ENCODE data around the gene ZFPL1.

ZFPL1 gene

GRCh38 chr11:65083834-65084597 is at the start of gene ZFPL1, which contains the start of gene CDCA5:
Gene ZFPL1, plus strand, starts transcription at chr11:65084222. Its CDS starts 477 bp downstream, at chr11:65084699.
Gene CDCA5, minus strand, starts transcription at chr11:65084040. Its CDS starts 62 bp downstream, at chr11:65083978.
- peak; percentile 60 to 97 (median 91) for DNase-seq

- no peak for DNase-seq
Measured at GRCh38 chr11:65034423-65034822, 49.6 kb upstream of the ZFPL1 start.

- no peak for DNase-seq
Measured at GRCh38 chr11:65035579-65035978, 48.4 kb upstream of the ZFPL1 start.

DNA sequence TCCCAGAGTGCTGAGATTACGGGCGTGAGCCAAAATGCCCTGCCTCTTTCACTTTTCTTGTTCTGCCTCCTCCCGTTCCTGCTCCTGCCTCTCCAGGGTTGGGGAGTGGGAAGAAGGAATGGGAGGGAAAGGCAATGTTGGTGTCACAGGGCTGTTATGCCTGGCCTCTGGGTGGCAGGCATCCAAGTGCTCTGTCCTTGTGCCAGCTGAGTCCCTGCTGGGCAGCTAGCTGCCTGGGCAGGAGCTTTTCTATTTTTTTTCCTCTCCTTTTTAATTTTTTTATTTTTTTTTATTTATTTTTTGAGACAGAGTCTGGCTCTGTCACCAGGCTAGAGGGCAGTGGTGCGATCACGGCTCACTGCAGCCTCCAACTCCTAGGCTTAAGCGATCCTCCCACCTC is 47.1 kb upstream of the ZFPL1 start:
- DNase-seq, result peak in 48 of 56 donors; percentile 4 to 81 (median 48)

GRCh38 chr11:65040520-65040846 is 43.5 kb upstream of the ZFPL1 start:
- no peak for DNase-seq

DNA sequence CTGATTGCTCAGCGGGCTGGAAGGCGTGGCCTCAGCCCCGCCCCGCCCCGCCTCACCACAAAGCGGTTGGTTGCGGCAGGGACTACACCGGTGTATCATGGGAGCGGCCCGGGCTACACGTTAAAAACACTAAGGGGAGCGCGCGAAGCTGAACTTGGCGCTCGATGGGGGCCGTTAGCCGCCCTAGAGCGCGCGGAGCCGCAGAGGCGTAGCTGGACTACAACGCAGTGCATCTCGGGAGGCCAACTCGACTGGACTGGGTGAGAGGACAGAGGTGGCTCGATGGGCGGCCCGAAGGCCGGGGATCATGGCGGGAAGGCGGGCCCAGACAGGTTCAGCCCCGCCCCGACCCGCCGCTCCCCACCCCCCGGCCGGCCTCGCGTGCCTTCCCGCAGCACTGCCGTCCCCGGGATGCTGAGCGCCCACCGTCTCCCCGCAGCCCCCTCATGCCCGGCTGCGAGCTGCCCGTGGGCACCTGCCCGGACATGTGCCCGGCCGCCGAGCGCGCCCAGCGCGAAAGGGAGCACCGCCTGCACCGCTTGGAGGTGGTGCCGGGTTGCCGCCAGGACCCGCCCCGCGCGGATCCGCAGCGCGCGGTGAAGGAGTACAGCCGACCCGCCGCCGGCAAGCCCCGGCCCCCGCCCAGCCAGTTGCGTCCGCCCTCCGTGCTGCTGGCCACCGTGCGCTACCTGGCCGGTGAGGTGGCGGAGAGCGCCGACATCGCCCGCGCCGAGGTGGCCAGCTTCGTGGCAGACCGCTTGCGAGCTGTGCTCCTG is 43.0 kb upstream of the ZFPL1 start, which contains the start of gene SAC3D1:
SAC3D1 (plus strand) TSS at position 364 of the 776 bp plus-strand sequence; CDS start at position 447, 83 bp downstream.
- DNase-seq, result peak; percentile 30 to 97 (median 83)

- DNase-seq, result no peak
Measured at GRCh38 chr11:65042891-65043290, 41.1 kb upstream of the ZFPL1 start.

- DNase-seq, result peak in 12 of 56 donors; percentile 5 to 43 (median 8)
Measured at GRCh38 chr11:65043881-65044501, 40.0 kb upstream of the ZFPL1 start.

GRCh38 chr11:65045061-65045460 is 39.0 kb upstream of the ZFPL1 start:
- DNase-seq, result no peak

DNA sequence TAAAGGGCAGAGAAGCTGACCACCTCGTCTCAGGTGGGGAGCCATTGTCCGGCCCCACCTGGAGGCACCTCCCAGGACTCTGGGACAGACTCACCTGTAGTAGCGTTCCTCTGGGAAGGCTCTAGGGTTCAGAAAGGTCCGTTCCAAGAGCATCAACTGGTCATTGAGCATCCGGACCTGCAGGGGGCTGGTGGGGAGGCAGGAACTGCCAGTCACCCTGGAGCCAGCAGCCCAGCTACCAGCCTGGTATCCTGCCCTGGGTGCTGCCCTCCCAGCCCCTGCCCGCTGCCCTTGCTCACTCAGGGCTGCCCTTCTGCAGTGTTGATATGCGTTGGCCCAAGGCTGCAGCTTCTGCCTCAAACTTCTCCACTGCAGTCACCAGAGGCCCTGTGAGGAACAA is 38.3 kb upstream of the ZFPL1 start:
- DNase-seq, result no peak

- no peak for DNase-seq
Measured at GRCh38 chr11:65047581-65048422, 36.2 kb upstream of the ZFPL1 start.

- no peak for DNase-seq
Measured at GRCh38 chr11:65051398-65051858, 32.6 kb upstream of the ZFPL1 start.

- DNase-seq, result no peak
Measured at GRCh38 chr11:65053827-65054508, 30.1 kb upstream of the ZFPL1 start.

DNA sequence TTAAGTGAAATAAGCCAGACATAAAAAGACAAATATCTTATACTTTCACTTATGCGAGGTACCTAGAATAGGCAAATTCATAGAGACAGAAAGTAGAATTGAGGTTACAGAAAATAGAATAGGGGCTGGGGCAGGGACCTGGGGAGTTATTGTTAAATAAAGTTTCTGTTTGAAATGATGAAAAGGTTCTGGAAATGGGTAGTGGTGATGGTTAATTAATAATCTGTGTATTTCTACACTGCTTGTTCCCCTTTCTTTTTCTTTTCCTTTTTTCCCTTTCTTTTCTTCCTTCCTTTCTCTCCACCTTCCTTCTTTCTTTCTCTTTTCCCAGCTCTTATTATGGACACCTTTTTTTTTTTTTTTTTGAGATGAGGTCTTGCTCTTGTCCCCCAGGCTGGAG is 28.5 kb upstream of the ZFPL1 start:
- no peak for DNase-seq

GRCh38 chr11:65056999-65057398 is 27.0 kb upstream of the ZFPL1 start:
- DNase-seq, result no peak

GRCh38 chr11:65057526-65057925 is 26.5 kb upstream of the ZFPL1 start:
- DNase-seq, result no peak

DNA sequence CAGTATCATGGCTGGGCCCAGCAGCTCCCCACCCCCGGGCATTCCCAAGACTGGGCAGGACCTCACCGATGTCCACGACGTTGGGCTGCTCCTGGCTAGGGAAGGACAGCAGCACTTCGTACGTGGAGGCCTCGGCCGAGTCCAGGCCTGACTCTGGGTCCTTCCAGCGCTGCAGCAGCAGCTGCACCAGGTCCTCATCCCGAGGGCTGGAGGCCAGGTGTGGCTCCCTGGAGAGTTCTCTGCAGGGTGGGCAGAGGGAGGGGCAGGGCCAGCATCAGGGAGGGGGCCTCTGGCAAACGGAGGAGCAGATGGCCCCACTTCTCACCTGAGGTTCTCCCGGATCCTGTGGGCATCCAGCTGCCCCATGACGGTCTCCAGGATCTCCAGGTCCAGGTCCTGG is 26.0 kb upstream of the ZFPL1 start:
- DNase-seq, result no peak

DNA sequence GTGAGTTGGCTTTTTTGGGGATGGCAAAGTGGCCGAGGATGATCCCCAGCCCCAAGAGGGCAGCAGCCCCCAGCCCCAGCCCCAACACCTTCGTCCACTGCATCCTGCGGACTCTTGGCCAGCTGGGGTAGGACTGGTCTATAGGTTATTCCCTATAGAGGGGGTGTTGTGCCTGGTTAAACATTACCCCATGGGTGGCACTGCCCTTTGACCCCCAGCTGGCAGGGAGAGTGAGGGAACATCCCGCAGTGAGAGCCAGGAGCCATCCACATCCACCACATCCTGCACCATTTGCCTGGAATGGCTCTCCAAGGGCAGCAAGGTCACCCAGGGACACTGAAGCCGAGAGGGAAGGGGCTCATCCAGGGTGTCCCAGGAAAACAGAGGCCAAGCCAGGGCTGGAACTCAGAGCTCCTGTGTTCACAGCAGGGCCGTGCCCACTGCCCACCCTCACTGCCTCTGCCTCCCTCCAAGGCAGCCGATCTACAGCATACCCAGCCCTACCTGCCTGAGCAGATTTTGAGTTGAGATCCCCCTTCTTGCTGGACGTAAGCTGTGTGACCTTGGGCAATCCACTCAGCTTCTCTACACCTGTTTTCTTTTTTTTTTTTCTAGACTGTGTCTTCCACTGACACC is 25.5 kb upstream of the ZFPL1 start, which contains the start of gene NAALADL1:
NAALADL1 (minus strand) TSS at position 135 of the 636 bp plus-strand sequence; CDS start at position 103, 32 bp downstream.
- DNase-seq, result no peak

- DNase-seq, result no peak
Measured at GRCh38 chr11:65059523-65059922, 24.5 kb upstream of the ZFPL1 start.

Data from amygdala (tissue), 56 donors.